Nucleus accumbens (tissue), 56 donors: Measurements from ENCODE around the gene DDX47.

Source experiments
- DNase-seq, 56 donors: peaks; one replicate each; lab custom pipeline; 2025; lab: John Stamatoyannopoulos, UW

Gene DDX47

GRCh38 chr12:12813120-12814101 is at the start of gene DDX47:
Gene DDX47 (plus strand): TSS chr12:12813346. CDS start chr12:12813368, 22 bp downstream.
- DNase-seq: peak; percentile 8 to 97 (median 88)

GRCh38 chr12:12764824-12765223 is 48.3 kb upstream of the DDX47 start:
- DNase-seq: no peak

GRCh38 chr12:12770262-12770661 is 42.9 kb upstream of the DDX47 start:
- no peak for DNase-seq

- no peak for DNase-seq
Observed at GRCh38 chr12:12774791-12775190, 38.4 kb upstream of the DDX47 start.

- DNase-seq: no peak
Observed at GRCh38 chr12:12776261-12776660, 36.9 kb upstream of the DDX47 start.

- DNase-seq: no peak
Observed at GRCh38 chr12:12777092-12777491, 36.1 kb upstream of the DDX47 start.

GRCh38 chr12:12779007-12779406 is 34.1 kb upstream of the DDX47 start:
- no peak for DNase-seq

GRCh38 chr12:12779529-12779928 is 33.6 kb upstream of the DDX47 start:
- DNase-seq: no peak

GRCh38 chr12:12784116-12784515 is 29.0 kb upstream of the DDX47 start:
- no peak for DNase-seq

- DNase-seq: no peak
Observed at GRCh38 chr12:12784911-12785814, 28.0 kb upstream of the DDX47 start, which contains the start of gene APOLD1. Gene APOLD1 (plus strand): TSS chr12:12785659. CDS start chr12:12785692, 33 bp downstream.

GRCh38 chr12:12786351-12786705 is 26.8 kb upstream of the DDX47 start:
- no peak for DNase-seq

- peak in 55 of 56 donors; percentile 13 to 92 (median 75) for DNase-seq
Observed at GRCh38 chr12:12786706-12787601, 26.2 kb upstream of the DDX47 start.

GRCh38 chr12:12788131-12788530 is 25.0 kb upstream of the DDX47 start:
- DNase-seq: peak in 1 of 56 donors; percentile 6

GRCh38 chr12:12788675-12789368 is 24.3 kb upstream of the DDX47 start:
- peak in 41 of 56 donors; percentile 5 to 83 (median 30) for DNase-seq

- no peak for DNase-seq
Observed at GRCh38 chr12:12790956-12791355, 22.2 kb upstream of the DDX47 start.

- peak in 1 of 56 donors; percentile 5 for DNase-seq
Observed at GRCh38 chr12:12791756-12792369, 21.3 kb upstream of the DDX47 start.

GRCh38 chr12:12792421-12792820 is 20.7 kb upstream of the DDX47 start:
- no peak for DNase-seq

GRCh38 chr12:12794686-12795085 is 18.5 kb upstream of the DDX47 start:
- DNase-seq: no peak

- DNase-seq: no peak
Observed at GRCh38 chr12:12796171-12796570, 17.0 kb upstream of the DDX47 start.
